ENCODE results near the gene PUS10. TPM values are rescaled to one million over a fixed set of nuclear protein-coding genes. Genes with fewer than 3 reads are reported as not detected.
A peak's percentile ranks its signal among the peaks of the same experiment; 100 is the strongest.

Gene PUS10
- total RNA-seq, 4 donors from 2014 or later: 11.8 to 20.6 (median 16.2) TPM

DNA sequence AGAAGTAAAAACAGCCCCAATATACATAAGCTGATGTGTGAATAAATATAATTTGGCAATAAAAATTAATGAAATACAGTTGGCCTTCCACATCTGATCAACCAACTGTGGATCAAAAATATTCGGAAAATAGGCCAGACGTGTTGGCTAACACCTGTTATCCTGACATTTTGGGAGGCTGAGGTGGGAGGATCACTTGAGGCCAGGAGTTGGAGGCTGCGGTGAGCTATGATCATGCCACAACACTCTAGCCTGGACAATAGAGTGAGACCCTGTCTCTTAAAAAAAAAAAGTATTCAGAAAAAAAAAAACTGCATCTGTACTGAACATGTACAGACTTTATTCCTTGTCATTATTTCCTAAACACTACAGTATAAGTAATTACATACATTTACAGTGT is 11.5 kb upstream of the PUS10 start:
- TF ChIP-seq, protein P1, sequence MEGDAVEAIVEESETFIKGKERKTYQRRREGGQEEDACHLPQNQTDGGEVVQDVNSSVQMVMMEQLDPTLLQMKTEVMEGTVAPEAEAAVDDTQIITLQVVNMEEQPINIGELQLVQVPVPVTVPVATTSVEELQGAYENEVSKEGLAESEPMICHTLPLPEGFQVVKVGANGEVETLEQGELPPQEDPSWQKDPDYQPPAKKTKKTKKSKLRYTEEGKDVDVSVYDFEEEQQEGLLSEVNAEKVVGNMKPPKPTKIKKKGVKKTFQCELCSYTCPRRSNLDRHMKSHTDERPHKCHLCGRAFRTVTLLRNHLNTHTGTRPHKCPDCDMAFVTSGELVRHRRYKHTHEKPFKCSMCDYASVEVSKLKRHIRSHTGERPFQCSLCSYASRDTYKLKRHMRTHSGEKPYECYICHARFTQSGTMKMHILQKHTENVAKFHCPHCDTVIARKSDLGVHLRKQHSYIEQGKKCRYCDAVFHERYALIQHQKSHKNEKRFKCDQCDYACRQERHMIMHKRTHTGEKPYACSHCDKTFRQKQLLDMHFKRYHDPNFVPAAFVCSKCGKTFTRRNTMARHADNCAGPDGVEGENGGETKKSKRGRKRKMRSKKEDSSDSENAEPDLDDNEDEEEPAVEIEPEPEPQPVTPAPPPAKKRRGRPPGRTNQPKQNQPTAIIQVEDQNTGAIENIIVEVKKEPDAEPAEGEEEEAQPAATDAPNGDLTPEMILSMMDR (IDR thresholded peaks at IDR 0.05): no peak
- TF ChIP-seq POLR2A (IDR thresholded peaks at IDR 0.05): no peak
- H3K9me3 ChIP-seq: no peaks in the 10 kb centered on the region
- H3K27ac ChIP-seq: no peak overlapping the region
- H3K36me3 ChIP-seq: peaks cover 19 to 22% of the 10 kb centered on the region in 2 donors
- H3K27me3 ChIP-seq: no peaks in the 10 kb centered on the region
- H3K4me3 ChIP-seq (replicated peaks in 1 of 3): no peak overlapping the region
- no peaks in the 10 kb centered on the region for H3K4me1 ChIP-seq
- no peak for DNase-seq
- WGBS, 2 donors: 99 to 100% methylated on average over 3 of the region's 3 CpGs
- intact Hi-C loops (cut with DNase I): no loop called here

DNA sequence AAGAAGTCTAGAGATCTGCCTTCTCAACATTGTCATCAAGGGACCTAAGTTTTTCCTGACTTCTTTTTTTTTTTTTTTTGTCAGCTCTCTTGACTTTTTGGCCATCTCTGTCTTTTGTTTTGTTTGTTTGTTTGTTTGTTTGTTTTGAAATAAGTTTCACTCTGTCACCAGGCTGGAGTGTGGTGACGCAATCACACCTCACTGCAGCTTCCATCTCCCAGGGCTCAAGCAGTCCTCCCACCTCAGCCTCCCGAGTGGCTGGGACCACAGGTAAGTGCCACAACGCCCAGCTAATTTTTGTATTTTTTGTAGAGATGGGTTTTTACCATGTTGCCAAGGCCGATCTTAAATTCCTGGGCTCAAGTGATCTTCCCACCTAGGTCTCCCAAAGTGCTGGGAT is 5.6 kb upstream of the PUS10 start:
- intact Hi-C loops (cut with DNase I): no loop called here
- WGBS, 2 donors: 94 to 99% methylated on average over 4 of the region's 4 CpGs
- Histone ChIP-seq H3K4me1 (peaks cover 4 to 16% of the 10 kb centered on the region in 2 donors), H3K36me3 (no peaks in the 10 kb centered on the region), H3K9me3 (no peaks in the 10 kb centered on the region), H3K27ac (no peak overlapping the region), H3K4me3 (replicated peaks in 1 of 3) (no peak overlapping the region), H3K27me3 (no peaks in the 10 kb centered on the region)
- DNase-seq: no peak
- TF ChIP-seq POLR2A (IDR thresholded peaks at IDR 0.05): no peak
- TF ChIP-seq, protein P1 (IDR thresholded peaks at IDR 0.05): no peak

DNA sequence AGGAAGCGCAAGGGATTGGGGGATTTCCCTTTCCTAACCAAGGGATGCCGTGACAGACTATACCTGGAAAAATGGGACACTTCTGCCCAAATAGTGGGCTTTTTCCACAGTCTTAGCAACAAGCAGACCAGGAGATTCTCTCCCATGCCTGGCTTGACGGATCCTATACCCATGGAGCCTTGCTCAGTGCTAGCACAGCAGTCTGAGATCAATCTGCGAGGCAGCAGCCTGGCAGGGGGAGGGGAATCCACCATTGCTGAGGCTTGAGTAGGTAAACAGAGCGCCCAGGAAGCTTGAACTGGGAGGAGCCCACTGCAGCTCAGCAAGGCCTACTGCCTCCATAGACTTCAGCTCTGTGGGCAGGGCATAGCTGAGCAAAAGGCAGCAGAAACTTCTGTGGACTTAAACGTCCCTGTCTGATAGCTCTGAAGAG is 3.2 kb upstream of the PUS10 start:
- Histone ChIP-seq H3K4me1 (peaks cover 4 to 19% of the 10 kb centered on the region in 2 donors), H3K36me3 (no peaks in the 10 kb centered on the region), H3K9me3 (no peaks in the 10 kb centered on the region), H3K4me3 (replicated peaks in 1 of 3) (no peak overlapping the region), H3K27me3 (no peaks in the 10 kb centered on the region), H3K27ac (no peak overlapping the region)
- intact Hi-C loops (cut with DNase I): no loop called here
- no peak for TF ChIP-seq POLR2A (IDR thresholded peaks at IDR 0.05)
- TF ChIP-seq, protein P1 (IDR thresholded peaks at IDR 0.05): no peak
- no peak for DNase-seq
- 98 to 100% methylated on average over 5 to 6 of the region's 6 CpGs for WGBS, 2 donors

DNA sequence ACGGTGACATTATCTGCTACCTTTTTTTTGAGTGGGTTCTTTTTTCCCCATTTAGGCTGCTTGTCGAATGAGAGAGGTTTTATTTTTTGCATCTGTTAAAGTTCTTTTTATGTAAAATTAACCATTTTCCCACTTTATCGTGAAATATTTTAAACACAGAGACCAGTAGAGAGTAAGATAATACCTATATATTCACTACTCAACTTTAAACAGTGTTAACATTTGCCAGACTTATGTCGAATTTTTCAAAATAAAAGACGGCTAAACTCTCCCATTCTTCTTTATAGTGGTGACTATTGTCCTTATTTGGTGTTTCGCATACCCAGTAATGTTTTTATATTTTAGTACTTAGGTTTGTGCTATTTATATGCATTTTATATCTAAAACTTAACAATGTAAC is 743 bp upstream of the PUS10 start:
- Histone ChIP-seq H3K9me3 (no peaks in the 10 kb centered on the region), H3K4me1 (peaks cover 23 to 36% of the 10 kb centered on the region in 2 donors), H3K27me3 (no peaks in the 10 kb centered on the region), H3K36me3 (no peaks in the 10 kb centered on the region), H3K4me3 (replicated peaks in 1 of 3) (peak overlapping the region in 2 of 3 donors; percentile 70 to 93), H3K27ac (peak overlapping the region; percentile 83 to 95 (median 95))
- intact Hi-C loops (cut with DNase I): no loop called here
- WGBS, 2 donors: 31 to 33% methylated on average over 6 of the region's 6 CpGs
- TF ChIP-seq, protein P1 (IDR thresholded peaks at IDR 0.05): no peak
- TF ChIP-seq POLR2A (IDR thresholded peaks at IDR 0.05): no peak
- no peak for DNase-seq

DNA sequence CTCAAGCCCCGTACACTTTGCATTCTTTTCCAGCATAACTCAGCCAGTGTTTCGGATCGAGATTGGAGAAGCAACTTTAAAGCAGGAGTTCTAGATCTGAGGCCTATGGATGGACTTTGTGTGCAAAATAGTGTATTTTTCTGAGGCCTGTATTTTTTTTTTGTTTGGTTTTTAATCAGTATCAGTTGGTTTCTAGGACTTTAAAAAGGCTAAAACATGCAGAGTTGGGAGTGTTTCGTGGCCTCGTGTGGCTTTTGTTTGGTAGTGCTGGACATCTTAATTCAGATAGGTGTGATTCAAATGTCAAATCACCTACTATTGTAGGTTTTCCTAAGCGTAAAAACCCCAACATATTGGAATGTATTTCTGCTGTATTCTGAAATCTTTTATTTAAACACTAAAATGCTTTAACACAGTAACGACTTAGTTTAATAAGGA is 282 bp upstream of the PUS10 start:
- Histone ChIP-seq H3K27me3 (no peaks in the 10 kb centered on the region), H3K4me1 (peaks cover 27 to 39% of the 10 kb centered on the region in 2 donors), H3K36me3 (no peaks in the 10 kb centered on the region), H3K9me3 (no peaks in the 10 kb centered on the region), H3K27ac (peak overlapping the region; percentile 83 to 95 (median 95)), H3K4me3 (replicated peaks in 1 of 3) (peak overlapping the region in 2 of 3 donors; percentile 70 to 93)
- intact Hi-C loops (cut with DNase I): no loop called here
- TF ChIP-seq, protein P1 (IDR thresholded peaks at IDR 0.05): no peak
- TF ChIP-seq POLR2A (IDR thresholded peaks at IDR 0.05): no peak
- WGBS, 2 donors: 2% methylated on average over 7 of the region's 7 CpGs
- no peak for DNase-seq
